NB4 (cell line): ENCODE results near the gene RFX4.

ENCODE experiments used
- POLR2A ChIP-seq: IDR thresholded peaks from 2 replicates; pipeline ENCODE4 v1.6.1; 2011; ENCODE audit warnings: mild to moderate bottlenecking; ENCODE audit not compliant: insufficient read length; ENCODE audit errors: extremely low read depth
- TF ChIP-seq, protein P1 (sequence below): IDR thresholded peaks from one replicate; pipeline ENCODE4 v1.5.1; 2012; ENCODE audit warnings: low read depth, low read length

DNA sequence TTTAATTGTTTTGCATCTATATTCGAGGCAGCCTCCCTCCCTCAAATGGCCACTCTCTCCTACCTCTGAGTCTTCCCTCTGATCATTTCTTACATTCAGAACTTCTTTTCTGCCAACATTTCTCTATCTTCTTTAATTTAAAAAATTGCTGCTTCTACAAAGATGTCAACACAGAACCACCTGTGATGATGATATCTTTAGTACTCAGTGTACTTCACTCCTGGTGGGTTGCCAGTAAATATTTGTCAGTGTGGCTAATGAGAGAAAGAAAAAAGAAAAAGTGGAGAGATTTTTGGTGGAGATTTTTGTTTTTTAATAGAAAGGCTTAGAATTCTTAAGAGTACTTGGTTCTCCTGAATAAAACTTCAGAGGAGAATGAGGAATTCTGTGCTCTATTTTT, 199.8 kb downstream of the RFX4 start:
- TF ChIP-seq, protein P1, sequence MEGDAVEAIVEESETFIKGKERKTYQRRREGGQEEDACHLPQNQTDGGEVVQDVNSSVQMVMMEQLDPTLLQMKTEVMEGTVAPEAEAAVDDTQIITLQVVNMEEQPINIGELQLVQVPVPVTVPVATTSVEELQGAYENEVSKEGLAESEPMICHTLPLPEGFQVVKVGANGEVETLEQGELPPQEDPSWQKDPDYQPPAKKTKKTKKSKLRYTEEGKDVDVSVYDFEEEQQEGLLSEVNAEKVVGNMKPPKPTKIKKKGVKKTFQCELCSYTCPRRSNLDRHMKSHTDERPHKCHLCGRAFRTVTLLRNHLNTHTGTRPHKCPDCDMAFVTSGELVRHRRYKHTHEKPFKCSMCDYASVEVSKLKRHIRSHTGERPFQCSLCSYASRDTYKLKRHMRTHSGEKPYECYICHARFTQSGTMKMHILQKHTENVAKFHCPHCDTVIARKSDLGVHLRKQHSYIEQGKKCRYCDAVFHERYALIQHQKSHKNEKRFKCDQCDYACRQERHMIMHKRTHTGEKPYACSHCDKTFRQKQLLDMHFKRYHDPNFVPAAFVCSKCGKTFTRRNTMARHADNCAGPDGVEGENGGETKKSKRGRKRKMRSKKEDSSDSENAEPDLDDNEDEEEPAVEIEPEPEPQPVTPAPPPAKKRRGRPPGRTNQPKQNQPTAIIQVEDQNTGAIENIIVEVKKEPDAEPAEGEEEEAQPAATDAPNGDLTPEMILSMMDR, result no peak
- TF ChIP-seq POLR2A, result no peak
